Endothelial cell of hepatic sinusoid (primary cell): ENCODE measurements around the gene TSPAN9.

ENCODE experiments used
- in situ Hi-C: cut with HindIII; loops from 2 replicates; pipeline ENCODE4 v1.10.0; 2017; ENCODE audit warnings: low sequenced_read_pairs

Gene TSPAN9

DNA sequence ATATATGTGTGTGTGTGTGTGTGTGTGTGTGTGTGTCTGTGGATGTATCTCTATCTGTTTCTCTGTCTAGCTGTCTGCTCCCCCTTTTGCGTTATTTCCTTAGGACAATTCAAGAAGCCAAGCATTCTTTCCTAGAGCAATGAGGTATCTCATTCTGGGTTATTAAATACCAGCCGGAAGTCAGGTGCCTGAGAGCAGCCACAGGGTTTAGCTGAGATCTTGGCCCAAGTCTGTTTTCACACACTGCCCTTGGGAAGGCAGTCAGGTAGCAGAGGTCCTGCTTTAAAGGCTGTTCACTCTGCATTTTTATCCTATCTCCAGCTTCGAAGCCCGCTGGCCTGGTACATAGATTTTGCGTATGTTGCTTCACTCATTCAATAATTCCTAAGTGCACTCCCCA is 76.8 kb downstream of the TSPAN9 start:
- in situ Hi-C loops: no loop called here

DNA sequence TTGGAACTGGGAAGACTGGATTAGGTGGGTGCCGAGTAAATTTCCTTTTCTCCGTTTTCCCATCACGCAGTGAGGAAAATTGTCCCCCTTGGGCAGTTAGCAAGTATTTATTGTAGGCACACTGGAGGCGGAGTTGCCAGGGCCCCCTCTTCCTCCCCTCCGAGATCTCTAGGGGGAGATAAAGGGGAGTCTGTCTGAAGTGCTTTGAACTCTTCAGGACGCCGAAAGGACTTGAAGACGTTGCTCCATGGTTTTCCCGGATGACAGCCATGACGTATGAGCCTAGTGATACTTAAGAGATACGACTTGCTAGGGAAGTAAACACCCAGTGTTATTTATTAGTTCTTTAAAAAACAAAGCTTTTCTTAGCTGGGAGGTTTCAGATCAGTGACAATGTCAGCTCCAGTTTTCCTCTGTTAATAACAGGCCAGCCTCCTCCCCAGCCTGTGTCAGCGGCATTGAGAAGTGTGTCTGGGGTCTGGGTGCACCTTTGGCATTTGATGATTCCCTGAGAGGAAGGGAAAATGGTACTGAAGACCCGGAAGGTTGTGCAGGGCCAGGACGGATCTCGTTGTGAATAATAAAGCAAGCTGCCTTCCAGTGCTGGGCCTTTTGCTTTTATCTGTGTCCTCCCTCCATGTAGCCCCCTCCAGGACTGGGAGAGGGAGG is 78.7 kb downstream of the TSPAN9 start:
- in situ Hi-C loops: no loop called here

DNA sequence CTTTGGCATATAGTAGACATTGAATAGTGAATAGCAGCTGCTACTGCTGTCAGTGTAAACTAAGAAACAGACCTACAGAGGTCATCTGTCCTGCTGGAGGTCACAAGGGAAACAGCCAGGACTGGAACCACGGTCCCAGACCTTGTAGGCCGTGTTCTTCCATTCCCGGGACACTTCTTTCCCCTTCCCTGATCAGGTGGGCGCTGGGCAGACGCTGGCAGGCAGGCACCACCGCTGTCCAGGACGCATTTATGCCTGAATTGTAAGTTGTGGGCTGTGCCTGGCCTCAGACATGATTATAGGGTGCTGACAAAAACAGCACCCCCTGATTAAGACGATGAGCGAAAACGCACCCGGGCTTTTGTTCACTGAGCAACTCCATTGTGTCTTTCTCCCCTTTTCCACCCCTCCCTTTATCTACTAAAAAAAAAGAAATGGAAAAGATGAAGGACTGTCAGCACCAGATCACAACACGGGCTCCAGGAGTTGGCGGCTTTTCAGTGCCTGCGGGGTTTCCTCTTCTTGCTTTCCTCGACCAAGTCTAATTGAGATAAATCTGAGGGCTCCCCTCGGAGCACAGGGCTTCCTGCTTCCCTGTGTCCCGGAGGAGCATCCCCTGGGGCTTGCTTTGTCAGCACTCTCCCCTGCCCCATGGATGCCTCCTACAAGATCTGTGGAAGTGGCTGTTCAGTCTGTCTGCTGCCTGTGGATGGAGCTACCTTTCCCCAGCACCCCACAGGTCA is 80.6 kb downstream of the TSPAN9 start:
- in situ Hi-C loops: no loop called here

DNA sequence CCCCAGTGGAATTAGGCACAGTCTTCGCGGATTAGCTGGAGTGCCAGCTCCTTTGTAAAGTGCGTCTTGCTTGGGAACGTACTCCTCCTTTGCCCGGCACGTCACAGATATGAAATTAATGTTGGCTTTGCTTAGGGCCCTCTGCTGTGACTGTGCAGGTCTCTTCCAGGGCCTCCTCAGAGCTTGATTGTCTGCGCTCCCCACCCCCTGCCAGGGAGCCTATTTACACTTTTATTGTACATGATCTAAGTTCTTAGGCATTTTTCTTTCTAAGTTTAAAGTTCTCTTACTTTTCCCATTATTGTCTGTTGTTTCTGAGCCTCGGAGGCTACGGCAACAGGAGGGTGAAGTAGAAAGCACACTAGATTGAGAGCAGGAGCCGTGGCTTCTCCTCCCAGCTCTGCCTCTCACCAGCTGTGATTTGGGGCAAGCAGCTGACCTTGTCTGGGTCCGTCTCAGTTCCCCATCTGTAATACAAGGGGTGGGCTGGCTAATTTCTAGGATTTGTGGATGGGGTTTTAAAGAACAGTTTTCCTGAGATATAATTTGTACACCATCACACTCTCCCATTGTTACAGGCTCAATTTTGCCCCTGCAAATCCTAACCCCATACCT is 81.8 kb downstream of the TSPAN9 start:
- in situ Hi-C loops: no loop called here

DNA sequence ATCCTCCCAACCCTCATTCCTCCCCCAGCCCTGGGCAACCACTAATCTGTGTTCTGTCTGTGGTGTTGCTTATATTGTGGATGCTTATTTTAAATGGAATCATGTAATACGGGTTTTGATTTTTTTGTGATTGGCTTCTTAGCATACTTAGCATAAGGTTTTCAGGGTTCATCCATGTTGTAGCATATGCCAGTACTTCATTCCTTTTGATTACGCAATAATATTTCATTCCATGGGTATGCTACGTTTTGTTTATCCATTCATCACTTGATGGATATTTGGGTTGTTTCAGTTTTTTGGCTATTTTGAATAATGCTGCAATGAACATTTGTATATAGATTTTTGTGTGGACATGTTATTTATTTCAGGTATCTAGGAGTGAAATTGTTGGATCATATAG is 82.9 kb downstream of the TSPAN9 start:
- in situ Hi-C loops: no loop called here

DNA sequence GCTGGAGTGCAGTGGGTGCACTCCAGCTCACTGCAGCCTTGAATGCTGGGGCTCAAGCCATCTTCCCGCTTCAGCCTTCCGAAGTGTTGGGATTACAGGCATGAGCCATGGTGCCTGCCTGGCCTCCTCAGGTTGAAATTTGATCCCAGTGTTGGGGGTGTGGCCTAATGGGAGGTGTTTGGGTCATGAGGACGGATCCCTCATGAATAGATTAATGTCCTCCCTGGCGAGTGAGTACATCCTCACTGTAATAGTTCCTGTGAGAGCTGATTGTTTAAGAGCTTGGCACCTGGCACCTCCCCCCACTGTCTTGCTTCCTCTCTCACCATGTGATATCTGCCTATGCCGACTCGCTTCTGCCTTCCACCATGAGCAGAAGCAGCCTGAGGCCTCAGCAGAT is 84.7 kb downstream of the TSPAN9 start:
- in situ Hi-C loops: no loop called here

DNA sequence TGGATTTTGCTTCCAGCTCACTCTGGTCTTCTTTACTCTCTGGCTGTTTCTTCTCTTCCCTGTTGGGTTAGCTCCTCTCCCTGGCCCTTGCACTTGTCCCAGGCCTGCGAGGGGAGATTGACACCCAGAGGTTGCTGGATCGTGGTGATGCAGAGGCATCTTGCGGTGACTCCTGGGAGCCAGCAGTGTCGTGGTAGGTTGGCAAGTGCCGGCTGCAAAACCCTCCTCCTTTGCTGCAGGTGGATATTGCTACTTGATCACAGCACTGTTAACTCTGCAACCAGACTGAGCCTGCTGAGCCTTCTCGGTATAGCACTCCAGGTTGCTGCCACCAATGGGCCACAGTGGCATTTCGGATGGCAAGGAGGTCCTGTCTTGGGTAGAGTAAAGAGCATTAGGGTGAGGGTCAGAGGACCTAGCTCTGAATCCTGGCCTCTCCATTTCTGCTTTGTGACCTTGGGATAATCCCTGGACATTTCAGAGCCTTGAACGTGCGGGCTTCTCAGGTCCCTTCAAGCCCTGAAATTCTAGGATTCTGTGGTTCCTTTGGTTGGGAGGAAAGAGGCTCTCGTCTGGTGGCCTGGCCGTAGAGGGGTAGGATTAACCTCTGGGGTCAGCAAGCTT is 87.4 kb downstream of the TSPAN9 start:
- in situ Hi-C loops: loop anchor here (5.0 kb wide), 1 partner anchor 32 kb away; no protein-coding TSS in a partner anchor

DNA sequence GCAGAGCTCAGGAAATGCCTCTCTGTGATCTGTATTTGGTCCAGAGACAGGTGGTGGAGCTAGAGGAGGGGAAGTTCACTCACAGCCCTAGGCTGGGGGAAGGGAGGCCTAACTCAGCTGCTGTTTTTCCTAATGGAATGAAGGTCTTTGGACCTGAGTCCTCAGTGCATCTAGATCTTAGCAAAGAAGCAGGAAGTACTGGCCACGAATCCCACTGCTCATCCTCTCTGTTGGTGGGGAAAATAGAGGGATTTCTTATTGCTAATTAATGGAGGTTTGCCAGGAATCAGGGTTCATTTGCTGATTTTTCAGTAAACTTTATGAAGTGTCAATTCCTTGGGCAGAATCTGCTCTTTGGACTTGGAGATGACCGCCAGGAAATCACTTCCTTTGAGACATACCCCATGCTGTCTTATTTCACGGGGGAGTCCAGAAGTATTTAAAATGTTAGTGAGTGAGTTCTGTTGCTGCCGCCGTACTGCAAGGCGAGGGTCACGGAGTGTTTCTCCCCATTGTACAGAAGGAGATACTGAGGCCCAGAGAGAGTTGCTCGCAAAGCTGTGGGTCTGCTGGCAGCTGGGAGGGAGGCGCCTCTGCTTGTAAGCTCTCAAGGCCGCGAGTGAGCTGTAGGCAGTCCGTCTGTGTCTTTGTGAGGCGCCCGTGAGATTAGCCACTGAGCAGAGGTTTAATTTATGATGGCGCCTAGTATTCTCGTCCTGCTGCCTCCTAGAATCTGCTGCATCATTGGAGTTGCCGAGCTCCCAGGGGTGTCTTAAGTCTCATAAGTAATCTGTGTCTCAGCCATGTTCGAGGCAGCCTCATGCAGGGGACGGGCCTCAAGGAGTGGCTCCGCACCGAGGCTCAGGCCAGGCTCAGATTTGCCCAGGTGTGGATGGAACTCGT is 88.2 kb downstream of the TSPAN9 start:
- in situ Hi-C loops: loop anchor here (5.0 kb wide), 1 partner anchor 33 kb away; no protein-coding TSS in a partner anchor

DNA sequence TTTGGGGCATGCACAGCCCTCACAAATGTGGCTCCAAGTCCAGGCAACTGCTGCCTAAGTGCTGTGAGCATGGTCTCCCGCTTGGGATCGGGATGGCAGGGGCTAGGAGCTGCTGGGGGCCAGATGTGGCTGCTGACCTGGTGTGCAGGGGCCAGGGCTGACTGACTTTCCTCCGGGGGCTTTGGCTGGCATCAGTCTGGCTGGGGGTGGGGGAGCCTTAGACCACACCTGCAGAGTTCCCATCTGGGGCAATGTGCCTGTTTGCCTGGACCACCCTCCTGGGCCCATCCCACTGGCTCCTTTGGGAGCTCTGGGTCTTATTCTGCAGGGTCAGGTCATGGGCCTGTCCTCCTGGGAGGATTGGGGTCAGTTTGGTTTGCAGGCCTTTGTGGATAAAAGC is 90.5 kb downstream of the TSPAN9 start:
- in situ Hi-C loops: loop anchor here (5.0 kb wide), 1 partner anchor 35 kb away; no protein-coding TSS in a partner anchor

DNA sequence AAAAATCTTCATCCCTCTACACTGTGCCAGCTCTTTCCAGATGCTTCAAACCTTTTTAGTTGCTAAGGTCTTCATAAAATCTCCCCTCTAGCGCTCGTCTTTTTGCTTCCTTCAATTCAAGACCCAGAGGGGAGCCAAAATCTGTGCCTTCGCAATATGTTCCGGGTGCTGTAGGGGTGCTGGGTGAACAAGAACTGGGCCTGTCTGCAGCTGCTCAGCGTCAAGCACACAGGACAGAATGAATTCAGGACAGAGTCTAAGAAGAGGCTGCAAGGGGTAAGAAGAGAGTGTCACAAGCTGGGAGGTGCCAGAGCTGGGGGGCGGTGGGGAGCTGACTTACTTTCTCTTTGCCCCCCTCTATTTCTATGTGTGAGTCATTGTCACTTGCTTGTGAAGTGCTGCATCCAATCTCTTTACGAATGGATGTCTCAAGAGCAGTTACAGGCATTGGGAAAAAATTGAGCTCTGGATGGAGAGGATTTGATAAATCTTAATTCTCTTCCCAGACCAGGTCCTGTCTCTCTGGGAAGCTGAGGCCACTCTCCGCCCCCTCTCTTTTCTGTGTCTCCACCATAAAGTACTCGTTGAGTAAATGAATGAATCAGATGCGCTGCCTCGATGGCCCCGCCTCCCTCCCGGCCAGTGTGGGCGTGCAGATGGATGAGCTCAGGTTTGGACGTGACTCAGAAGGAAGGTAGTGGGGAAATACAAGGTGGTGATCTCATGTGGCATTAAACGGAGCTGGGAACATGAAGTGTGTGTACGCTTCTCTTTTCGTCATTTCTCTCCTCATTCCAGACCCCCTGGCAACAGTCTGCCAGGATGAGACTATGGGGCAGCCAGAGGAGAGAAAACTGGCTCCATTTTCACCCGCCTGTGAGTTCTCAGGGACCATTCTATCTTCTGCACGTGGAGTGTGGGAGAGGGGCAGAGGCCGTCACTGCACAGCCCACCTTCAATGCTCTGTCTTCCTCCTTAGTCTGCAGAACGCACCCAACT is 91.3 kb downstream of the TSPAN9 start:
- in situ Hi-C loops: loop anchor here (5.0 kb wide), 1 partner anchor 36 kb away; no protein-coding TSS in a partner anchor

DNA sequence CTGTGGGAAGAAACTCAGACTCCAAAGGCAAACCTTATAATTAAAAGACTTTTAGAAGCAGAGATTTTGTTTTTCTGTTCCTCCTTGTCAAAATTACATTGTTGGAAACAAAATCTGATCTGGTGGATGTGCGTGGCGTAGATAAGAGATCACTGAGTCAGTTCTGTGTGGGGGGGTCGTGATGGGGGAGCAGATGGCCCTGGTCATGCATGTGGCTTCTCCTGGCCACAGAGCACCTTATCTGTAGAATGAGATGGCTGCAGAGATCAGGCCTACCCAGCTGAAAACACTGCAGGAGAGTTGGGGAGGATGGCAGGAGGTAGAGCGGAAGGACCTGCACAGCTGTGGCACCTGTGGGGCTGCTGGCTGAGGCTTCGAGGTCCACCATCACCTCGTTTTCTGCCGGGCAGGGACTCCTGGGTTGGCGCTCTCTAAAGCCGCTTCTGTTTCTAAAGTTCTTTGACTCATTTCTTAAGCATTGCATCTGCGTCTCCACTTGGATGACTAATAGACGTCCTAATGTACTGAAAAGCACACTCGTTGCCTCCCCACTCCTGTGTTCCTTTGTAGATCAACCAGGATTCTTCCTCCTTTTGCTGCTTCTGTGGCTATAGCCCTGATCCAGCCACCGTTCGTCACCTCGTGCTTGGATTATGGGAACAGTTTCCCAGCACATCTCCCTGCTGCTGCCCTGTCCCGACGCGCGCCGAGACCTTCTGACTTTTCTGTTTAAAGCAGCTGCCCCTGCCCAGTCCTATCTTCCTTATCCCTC is 93.4 kb downstream of the TSPAN9 start:
- in situ Hi-C loops: no loop called here

DNA sequence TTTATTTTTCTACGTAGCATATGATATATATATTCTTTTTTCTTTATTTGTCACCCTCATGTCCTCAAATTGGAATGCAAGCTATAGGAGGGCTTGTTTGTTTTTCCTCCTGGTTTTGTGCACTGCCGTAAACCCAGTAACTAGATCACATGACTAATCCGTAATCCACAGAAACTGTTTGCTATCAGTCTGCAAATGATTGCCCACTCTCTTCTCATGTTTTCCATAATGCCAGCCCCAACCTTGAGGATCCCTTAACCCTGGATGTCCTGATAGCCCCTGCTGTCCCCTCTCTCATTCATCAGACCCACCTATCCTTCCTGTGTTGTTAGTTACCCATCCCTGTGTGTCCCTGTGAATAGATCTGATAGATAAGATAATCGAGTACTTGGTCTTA is 94.0 kb downstream of the TSPAN9 start:
- in situ Hi-C loops: no loop called here

DNA sequence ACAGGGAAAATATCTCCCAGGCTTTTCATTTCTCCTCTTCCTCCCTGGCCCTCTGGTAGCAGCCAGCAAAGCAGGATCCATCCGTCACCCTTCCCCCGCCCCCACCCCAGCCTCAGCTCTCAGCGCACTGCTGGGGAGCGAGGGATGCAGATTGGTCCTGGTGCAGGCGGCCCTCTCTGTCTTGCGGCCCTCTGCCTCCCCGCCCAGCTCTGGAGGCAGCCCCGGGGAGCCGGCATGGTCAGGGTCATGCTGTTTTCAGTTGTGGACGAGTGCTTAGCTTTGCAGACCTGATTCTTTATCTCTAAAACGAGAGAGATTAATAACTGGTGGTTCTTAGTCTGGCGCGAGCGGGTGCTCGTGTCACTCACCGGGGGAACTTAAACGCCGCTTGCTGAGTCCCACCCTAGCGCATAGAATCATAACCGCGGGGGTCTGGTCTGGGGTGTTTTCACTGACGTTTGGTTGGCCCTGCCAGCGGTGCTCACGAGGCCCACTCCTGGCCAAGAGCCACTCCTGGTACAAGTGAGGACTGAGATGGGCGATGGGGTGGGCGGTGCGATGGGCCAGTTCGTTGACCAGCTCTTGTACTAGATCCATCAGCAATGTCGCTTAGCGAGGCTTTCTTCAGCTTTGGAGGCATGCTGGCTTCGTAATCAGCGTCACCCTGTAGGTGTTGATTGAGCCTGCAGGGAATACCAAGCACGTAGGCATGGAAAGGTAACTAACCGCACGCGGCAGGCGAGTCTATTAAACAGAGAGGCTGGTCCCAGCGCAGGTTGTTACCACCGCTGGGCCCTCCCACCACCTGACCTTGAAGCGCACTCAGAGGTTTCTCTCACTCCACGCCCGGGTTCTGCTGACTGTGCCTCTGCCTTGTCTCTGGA is 95.2 kb downstream of the TSPAN9 start:
- in situ Hi-C loops: no loop called here

DNA sequence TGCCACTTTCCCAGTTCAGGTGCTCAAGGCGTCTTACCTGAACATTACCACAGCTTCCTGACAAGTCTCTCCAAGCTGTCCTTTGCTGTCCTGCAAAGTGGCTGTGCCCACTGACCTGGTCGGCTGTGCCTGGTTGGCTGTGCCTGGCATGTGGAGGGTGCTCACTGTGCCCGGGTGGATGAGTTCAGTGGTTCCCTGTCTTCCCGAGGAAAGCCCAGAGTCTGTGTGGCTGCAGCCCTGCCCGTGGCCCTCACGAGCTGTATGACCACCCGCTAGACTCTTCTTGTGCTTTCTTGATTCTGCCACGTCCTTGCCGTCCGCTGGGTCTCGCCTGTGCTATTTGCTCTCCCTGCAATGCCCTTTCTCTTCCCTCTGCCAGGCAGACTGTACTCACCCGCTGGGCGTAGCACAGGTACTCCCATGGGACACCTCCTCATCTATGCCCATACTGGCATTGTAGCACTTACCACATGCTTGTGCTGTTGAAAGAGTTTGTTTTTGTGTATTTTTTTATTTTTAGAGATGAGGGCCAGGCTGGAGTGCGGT is 95.9 kb downstream of the TSPAN9 start:
- in situ Hi-C loops: no loop called here

DNA sequence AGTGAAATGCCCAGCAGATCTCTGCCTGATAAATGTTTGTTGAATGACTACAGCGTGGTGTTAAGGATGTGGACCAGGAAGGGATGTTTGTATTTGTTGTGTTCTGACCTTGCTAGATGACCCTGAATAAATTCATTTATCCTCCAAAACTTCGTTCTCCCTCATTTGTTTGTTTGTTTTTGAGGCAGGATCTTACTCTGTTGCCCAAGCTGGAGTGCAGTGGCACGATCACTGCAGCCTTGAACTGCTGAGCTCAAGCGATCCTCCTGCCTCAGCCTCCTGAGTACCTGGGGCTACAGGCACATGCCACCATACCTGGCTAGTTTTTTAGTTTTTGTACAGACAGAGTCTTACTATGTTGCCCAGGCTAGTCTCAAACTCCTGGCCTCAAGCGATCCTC is 96.7 kb downstream of the TSPAN9 start:
- in situ Hi-C loops: no loop called here

DNA sequence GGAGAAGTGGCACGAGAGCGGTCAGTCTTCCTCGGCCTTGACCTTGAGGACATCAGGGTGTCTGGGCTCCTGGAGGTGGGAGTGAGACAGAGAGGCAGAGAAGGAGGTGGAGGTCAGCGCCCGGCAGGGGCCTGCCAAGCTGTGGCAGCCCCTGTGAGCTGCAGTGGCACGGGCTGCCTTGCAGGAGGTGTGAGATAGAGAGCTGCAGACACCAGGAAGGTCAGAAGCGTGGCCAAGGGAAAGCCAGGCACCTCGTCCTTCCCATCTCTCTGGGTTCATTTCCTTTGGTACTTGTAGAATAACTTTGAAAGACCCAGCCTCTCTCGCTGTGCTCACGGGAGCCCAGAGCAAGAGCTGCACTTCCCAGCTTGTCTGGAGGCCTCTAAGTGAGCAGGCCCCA is 98.1 kb downstream of the TSPAN9 start:
- in situ Hi-C loops: no loop called here

DNA sequence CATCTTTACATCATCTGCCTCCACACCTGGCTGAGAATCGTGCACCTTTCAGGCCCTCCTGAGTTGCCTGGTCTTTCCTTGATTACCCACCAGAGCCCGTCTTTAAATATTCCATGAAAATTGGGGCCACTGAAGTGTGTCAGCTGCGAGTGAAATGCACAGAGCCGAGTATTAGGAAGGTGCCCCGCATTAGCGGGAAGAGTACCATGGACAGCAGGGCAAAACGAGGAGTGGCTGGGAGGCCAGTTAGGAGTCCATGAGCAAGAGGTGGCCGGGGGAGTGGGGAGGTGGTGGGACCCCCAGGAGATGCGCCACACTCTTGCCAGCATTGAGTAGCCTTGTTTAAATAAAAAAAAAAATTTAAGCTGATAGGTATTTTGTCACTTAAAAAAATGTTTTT is 99.6 kb downstream of the TSPAN9 start:
- in situ Hi-C loops: no loop called here
